Stimulated activated CD8-positive, alpha-beta memory T cell treated with anti-CD3 and anti-CD28 coated beads, Interleukin-15, amount 100 ng/mL, for 24 hours (primary cell): ENCODE results near the gene AJUBA.
"Not testable (repeated sequence)": the region's sequence is repeated elsewhere in the genome, so short reads cannot be mapped to it uniquely, and the experiment has no call there.

Experiments used
- DNase-seq: peaks from one replicate; pipeline ENCODE4 v3.0.0-alpha.2; 2020; ENCODE audit warnings: low read depth

AJUBA gene

GRCh38 chr14:22979748-22980392 is 2.5 kb downstream of the AJUBA start:
- DNase-seq = no peak

GRCh38 chr14:22978981-22979671 is 3.2 kb downstream of the AJUBA start:
- DNase-seq = no peak

DNA sequence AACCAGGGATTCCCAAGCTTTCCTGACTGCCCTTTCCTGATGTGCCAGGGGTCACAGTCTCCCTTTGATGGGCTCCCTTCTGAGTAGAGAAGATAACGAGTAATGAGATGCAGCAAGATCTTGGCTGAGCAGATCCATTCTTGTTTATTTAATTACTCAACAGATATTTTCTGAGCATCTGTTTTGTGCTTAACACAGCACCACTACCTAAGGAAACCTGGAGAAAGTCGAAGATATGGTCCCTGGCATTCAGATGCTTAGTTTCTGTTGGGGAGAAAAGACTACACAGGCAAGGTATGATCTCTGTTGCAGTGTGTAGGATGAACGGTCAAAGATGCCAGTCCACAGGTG is 3.9 kb downstream of the AJUBA start:
- no peak for DNase-seq

GRCh38 chr14:22977684-22978486 is 4.5 kb downstream of the AJUBA start:
- DNase-seq = no peak

DNA sequence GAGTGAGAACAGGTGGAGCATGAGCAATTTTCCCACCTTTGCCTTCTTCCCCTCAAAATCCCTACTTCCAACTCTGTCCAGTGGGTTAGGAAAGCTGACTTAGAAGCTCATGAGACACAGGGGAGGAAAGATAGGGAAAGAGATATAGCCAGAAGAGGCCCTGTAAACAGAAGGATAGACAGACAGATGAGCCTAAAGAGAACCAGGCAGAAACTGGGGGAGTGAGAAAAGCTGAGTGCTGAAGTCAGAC is 5.0 kb downstream of the AJUBA start:
- no peak for DNase-seq

DNA sequence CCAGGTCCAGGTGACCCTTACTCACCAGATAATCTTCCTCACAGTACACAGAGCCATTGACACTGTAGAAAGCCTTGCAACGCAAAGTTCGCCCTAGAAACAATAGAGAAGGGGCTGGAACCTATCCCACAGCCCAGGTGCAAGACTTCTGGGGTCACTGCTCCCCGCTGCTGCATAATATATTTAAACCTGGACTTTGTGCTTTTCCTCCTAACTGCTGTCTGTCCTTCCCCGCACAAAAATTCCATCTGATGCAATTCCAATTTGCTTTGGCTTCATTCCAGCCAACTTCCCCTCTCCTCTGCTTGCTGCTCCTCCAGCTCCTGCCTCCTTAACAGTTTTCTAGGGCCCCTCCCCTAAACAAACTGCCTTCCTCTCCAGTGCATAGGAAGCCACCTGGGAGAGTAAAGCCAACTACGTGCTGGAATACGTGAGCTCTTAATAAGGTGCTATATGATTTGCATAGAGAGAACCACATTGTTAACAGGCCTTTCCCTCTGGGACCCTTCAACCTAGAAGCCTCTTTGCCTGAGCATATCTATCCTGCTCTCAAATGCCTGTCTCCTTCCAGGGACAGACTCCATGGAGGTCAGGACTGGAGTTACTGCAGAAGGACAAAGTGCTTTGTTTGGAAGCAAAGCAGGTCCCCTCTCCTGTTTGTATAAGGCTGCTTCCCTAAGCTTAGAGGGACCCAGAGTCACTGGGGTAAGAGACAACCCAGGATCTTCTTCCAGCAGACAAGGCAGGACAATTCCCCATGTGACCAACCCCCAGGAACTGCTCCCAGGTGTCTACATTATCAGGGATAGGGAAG is 5.5 kb downstream of the AJUBA start:
- DNase-seq = no peak

DNA sequence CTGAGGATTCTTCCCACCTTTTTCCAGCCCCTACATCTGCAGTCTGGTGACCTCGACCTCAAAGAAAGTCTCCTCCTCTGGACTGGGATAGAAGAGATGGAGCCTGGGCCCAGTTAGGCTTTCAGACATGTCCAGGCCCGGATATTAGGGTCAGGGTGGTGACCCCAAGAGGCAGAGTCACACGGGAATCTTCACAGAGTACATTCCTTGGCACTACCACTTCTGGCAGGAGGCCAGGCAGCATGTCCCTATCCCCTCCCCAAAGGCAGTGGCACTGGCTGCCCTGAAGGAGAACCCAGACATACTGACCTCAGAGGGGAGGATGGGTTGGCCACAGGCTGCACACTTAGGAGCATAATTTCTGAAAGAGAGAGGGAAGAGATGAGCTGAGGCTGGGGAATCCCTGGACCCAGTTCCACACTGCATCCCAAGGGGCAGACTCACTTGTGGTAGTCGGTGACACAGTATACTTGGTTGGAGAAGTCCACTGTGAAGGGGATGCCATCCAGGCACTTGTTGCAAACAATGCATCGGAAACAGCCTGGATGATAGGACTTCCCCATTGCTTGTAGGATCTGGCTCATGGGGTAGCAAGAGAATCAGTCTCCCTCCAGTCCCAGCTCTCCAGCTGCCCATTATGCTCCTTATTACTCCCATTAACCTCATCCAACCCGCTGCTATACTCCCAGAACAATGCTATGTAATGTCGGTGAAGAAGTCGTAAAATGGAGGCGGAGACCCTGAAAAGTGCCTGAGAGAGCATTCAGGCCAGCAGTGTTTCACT is 7.6 kb downstream of the AJUBA start:
- no peak for DNase-seq

- no peak for DNase-seq
Measured at GRCh38 chr14:22973217-22974032, 8.9 kb downstream of the AJUBA start.

DNA sequence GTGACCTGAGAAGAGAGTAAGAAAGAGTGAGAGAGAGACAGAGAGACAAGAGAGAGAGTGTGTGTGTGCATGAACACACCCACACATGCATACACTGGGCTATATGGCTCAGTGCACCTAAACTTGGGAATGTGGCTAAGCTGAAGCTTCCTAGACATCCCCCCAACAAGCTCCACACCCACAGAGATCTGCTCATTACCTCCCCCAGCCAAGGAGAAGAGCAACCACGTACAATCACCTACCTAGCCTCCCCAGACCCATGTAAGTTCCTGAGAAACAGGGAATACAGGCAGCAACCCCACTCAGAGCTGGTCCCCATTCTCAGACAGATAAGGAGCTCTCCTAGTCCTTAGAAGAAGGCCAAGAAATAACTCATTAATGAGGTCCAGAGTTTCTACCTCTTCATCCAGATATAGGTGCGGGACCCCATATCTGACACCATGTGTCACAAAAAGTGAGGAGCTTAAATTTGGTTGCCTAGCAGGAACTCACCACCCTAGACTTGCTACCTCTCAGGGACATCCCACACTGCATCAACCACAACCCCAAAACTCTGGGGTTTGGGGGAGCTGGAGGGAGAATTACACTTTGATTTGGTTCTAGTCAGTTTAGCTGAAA is 9.9 kb downstream of the AJUBA start:
- no peak for DNase-seq

DNA sequence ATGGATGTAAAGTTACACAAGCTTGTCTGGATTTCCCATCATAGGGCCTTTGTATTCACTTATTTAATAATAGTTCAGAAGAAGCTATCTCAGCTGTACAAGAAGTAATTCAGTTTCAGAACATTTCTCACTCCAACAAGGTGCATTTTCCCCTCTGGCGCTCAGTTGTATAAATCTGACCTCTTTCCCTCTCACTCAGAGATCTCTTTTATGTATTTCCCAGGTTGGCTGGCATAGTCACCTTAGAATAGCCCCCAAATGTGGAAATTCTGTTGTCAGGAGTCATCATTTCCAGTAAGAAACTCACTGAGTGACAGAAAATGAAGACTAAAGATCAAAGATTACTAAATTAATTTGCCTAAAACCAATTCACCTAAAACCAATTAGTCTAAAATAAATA is 11.2 kb downstream of the AJUBA start:
- DNase-seq = no peak

GRCh38 chr14:22966783-22967269 is 15.5 kb downstream of the AJUBA start:
- no peak for DNase-seq

- DNase-seq = not testable (repeated sequence)
Measured at GRCh38 chr14:22965916-22966782, 16.2 kb downstream of the AJUBA start.

- DNase-seq = no peak
Measured at GRCh38 chr14:22962061-22962676, 20.2 kb downstream of the AJUBA start.

DNA sequence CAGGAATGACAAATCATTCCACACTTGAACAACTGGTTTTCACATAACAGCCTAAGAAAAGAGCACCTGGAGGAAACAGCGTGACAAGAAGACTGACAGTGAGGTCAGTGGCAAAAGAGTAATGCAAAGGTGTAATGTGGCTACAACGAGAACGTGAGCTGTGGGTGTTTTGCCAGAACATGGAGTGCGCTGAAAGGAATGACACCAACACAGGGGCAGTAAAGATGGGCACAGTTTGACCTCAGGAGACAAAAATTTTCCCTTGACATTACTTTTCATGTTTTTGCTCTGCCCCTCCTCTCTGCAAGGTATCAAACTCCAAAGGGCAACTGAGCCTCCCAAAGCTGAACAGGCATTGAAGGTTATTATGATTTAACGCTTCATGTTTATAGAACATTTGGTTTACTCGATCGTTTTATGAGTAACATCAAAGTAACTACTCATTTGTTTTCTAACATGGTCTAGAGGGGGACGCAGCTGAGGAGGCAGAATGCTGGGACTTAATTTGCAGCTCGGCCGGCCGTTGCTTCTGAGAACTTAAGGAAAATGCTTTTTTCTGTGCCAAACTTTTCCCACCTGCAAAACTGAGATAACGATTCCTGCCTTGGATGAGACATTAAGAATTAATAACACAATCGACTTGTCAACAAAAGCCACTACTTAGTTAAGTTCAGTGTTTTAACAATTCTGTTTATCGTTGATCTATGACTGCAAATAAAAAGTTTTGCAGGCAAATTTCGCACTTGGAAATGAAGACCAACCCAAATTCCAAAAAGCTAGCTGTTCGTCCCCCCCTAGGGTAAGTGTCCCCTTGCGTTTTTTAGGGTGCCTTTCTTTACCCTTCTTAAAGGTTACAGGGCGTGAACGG is 26.4 kb downstream of the AJUBA start:
- DNase-seq = no peak

GRCh38 chr14:22952418-22952817 is 29.9 kb downstream of the AJUBA start:
- no peak for DNase-seq

- not testable (repeated sequence) for DNase-seq
Measured at GRCh38 chr14:22951795-22952194, 30.6 kb downstream of the AJUBA start.

DNA sequence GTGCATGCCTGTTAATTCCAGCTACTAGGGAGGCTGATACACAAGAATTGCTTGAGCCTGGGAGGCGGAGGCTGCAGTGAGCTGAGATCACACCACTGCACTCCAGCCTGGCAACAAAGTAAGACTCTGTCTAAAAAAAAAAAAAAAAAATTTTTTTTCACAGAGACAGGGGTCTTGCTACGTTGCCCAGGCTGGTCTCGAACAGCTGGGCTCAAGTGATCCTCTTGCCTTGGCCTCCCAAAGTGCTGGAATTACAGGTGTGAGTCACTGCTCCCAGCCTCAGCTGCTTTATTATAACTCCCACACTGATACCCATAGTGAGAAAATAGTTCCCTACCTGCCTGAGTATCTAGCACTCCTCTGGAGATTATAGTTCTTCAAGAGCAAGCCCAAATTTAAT is 36.7 kb downstream of the AJUBA start:
- DNase-seq = no peak

DNA sequence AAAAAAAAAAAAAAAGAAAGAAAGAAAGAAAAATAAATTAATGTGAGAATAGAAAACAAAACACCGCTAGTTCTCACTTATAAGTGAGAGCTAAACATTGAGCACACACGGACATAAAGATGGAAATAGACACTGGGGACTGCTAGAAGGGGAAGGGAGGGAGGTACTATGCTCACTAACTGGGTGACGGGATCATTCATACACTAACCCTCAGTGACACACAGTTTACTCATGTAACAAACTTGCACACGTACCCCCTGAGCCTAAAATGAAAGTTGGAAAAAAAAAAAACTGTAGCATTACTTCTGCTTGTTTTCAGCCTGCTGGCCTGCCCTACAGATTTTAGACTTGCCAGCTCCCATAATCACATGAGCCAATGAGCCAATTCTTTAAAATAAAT is 42.7 kb downstream of the AJUBA start:
- DNase-seq = no peak
